OCI-LY7 (cell line): Measurements from ENCODE around the gene SKAP2.

Source experiments
- CTCF ChIP-seq: fragments of 200-600 bp; sonication (generic); conservative IDR thresholded peaks from 2 replicates; pipeline ENCODE4 v1.5.1; 2014; ENCODE audit warnings: mild to moderate bottlenecking, antibody characterized with exemption, low read length, moderate library complexity, mixed read lengths
- EZH2phosphoT487 ChIP-seq: fragments of 200-600 bp; sonication (generic); IDR thresholded peaks from 2 replicates; pipeline ENCODE4 v1.6.1; 2018; ENCODE audit warnings: low read depth, borderline replicate concordance, mild to moderate bottlenecking, mixed run types, antibody characterized with exemption, low read length, moderate library complexity, mixed read lengths

- TF ChIP-seq CTCF (no peak), EZH2phosphoT487 (no peak)
Observed at GRCh38 chr7:26777385-26777784, 87.0 kb downstream of the SKAP2 start.
